Caco-2 (cell line): Measurements from ENCODE around the gene AUTS2. TPM values are rescaled to one million over a fixed set of nuclear protein-coding genes. Genes with fewer than 3 reads are reported as not detected.

Source experiments
- BruUV-seq: library from RNA; stranded (reverse); fragments of 400-500 nt; replicated peaks from 2 replicates; lab custom pipeline; 2021; lab: Mats Ljungman, UMichigan
- CTCF ChIA-PET: fragments of 300-600 bp; sonication (Branson Sonifier 250); formaldehyde crosslinking; loops from one replicate; lab custom pipeline; 2022; ENCODE audit warnings: antibody characterized with exemption; lab: Charles Lee
- POLR2A ChIA-PET: fragments of 300-600 bp; sonication (Branson Sonifier 250); formaldehyde crosslinking; loops from one replicate; lab custom pipeline; 2022; ENCODE audit warnings: antibody characterized with exemption; lab: Charles Lee
- DNase-seq, 2 experiments: peaks; one replicate each; pipeline versions ENCODE4 v3.0.0 to v3.0.0-alpha.2; 2020 to 2022
- H3K27me3 ChIP-seq: replicated peaks from 2 replicates; pipeline ENCODE4 v1.6.0; 2011; ENCODE audit warnings: low read length; ENCODE audit not compliant: control insufficient read depth, insufficient read depth
- H3K36me3 ChIP-seq: 2 replicates; pipeline ENCODE4 v1.5.1; 2011; ENCODE audit warnings: low read length; ENCODE audit not compliant: control insufficient read depth, insufficient read depth
- H3K4me1 ChIP-seq: fragments of 250-450 bp; sonication (Bioruptor Pico); 2 replicates; pipeline ENCODE4 v1.5.1; 2020; ENCODE audit warnings: mild to moderate bottlenecking
- H3K4me3 ChIP-seq: 2 replicates; pipeline ENCODE4 v1.5.1; 2011; ENCODE audit warnings: low read depth, mild to moderate bottlenecking, control low read depth, low read length
- H3K9me3 ChIP-seq: fragments of 250-450 bp; sonication (Bioruptor Pico); 2 replicates; pipeline ENCODE4 v1.5.1; 2020; ENCODE audit warnings: mild to moderate bottlenecking, moderate library complexity
- H3K27ac Mint-ChIP-seq: one replicate; pipeline ENCODE4 v1.8.0; 2022; ENCODE audit warnings: mixed read lengths; ENCODE audit not compliant: unreplicated experiment
- H3K27me3 Mint-ChIP-seq: one replicate; pipeline ENCODE4 v1.8.0; 2022; ENCODE audit warnings: mixed read lengths; ENCODE audit not compliant: insufficient read depth, unreplicated experiment
- H3K36me3 Mint-ChIP-seq: one replicate; pipeline ENCODE4 v1.8.0; 2022; ENCODE audit warnings: mild to moderate bottlenecking, mixed read lengths; ENCODE audit not compliant: insufficient read depth, unreplicated experiment
- H3K4me1 Mint-ChIP-seq: one replicate; pipeline ENCODE4 v1.8.0; 2022; ENCODE audit warnings: low read depth, mixed read lengths; ENCODE audit not compliant: unreplicated experiment
- H3K4me3 Mint-ChIP-seq: one replicate; pipeline ENCODE4 v1.8.0; 2022; ENCODE audit warnings: mild to moderate bottlenecking, moderate library complexity, mixed read lengths; ENCODE audit not compliant: unreplicated experiment
- H3K9me3 Mint-ChIP-seq: one replicate; pipeline ENCODE4 v1.8.0; 2022; ENCODE audit warnings: mixed read lengths; ENCODE audit not compliant: unreplicated experiment
- CTCF ChIP-seq, 2 experiments: fragments of 200-600 bp in 1 of 2; IDR thresholded peaks; 1 replicate in 1 of 2; 2 replicates in 1 of 2; pipeline versions ENCODE4 v1.5.1 to v1.8.0; 2011 to 2022; ENCODE audit warnings: antibody characterized with exemption in 1 of 2, control low read depth in 1 of 2, inconsistent platforms in 1 of 2, low read depth in 1 of 2, low read length in 1 of 2, mild to moderate bottlenecking in 1 of 2, moderate library complexity in 1 of 2; ENCODE audit not compliant: insufficient read depth in 1 of 2, severe bottlenecking in 1 of 2, unreplicated experiment in 1 of 2
- intact Hi-C: fragments of 100-400 bp; cut with micrococcal nuclease; formaldehyde crosslinking; loops from one replicate; pipeline ENCODE4 v1.10.0; 2022; ENCODE audit not compliant: unreplicated experiment
- total RNA-seq: library from RNA; stranded (reverse); gene quantifications from 2 replicates; pipeline ENCODE4 v1.2.3, GENCODE V29; 2022

AUTS2 gene
- total RNA-seq, 1 experiment from 2014 or later = 37.1 TPM

GRCh38 chr7:70377957-70378356 lies 779.7 kb downstream of the AUTS2 start:
- Histone ChIP-seq H3K9me3 (peaks cover 6% of the 10 kb centered on the region; the same call in 1 of the 2 replicates), H3K36me3 (no peaks in the 10 kb centered on the region), H3K27me3 (no peaks in the 10 kb centered on the region), H3K4me3 (no peak overlapping the region), H3K4me1 (no peaks in the 10 kb centered on the region)
- no TSS peak for BruUV-seq
- no peak for DNase-seq
- no peaks in the 10 kb centered on the region for H3K4me1 Mint-ChIP-seq
- no peaks in the 10 kb centered on the region for H3K9me3 Mint-ChIP-seq
- peaks cover 6% of the 10 kb centered on the region for H3K27me3 Mint-ChIP-seq
- TF ChIP-seq CTCF (IDR thresholded peaks at IDR 0.05; ENCODE audit: insufficient read depth in 1 of 2, low read depth in 1 of 2, low read length in 1 of 2, severe bottlenecking in 1 of 2, unreplicated experiment in 1 of 2) = no peak
- H3K4me3 Mint-ChIP-seq = no peak overlapping the region
- H3K36me3 Mint-ChIP-seq = no peaks in the 10 kb centered on the region
- ChIA-PET POLR2A (no interaction called here), CTCF (no interaction called here)
- H3K27ac Mint-ChIP-seq = no peak overlapping the region
- intact Hi-C loops = no loop called here

- TF ChIP-seq CTCF (IDR thresholded peaks at IDR 0.05; ENCODE audit: insufficient read depth in 1 of 2, low read depth in 1 of 2, low read length in 1 of 2, severe bottlenecking in 1 of 2, unreplicated experiment in 1 of 2) = no peak
- intact Hi-C loops = no loop called here
- Mint-ChIP-seq H3K4me3 (no peak overlapping the region), H3K36me3 (no peaks in the 10 kb centered on the region), H3K27ac (no peak overlapping the region), H3K27me3 (peaks cover 6% of the 10 kb centered on the region), H3K9me3 (no peaks in the 10 kb centered on the region), H3K4me1 (no peaks in the 10 kb centered on the region)
- no TSS peak for BruUV-seq
- Histone ChIP-seq H3K4me1 (no peaks in the 10 kb centered on the region), H3K9me3 (peaks cover 6% of the 10 kb centered on the region; the same call in 1 of the 2 replicates), H3K27me3 (no peaks in the 10 kb centered on the region), H3K36me3 (no peaks in the 10 kb centered on the region), H3K4me3 (no peak overlapping the region)
- no peak for DNase-seq
- CTCF ChIA-PET = no interaction called here
- POLR2A ChIA-PET = no interaction called here
Observed at GRCh38 chr7:70379210-70379609, 780.9 kb downstream of the AUTS2 start.

- Mint-ChIP-seq H3K36me3 (no peaks in the 10 kb centered on the region), H3K9me3 (no peaks in the 10 kb centered on the region), H3K4me1 (no peaks in the 10 kb centered on the region), H3K27me3 (peaks cover 6% of the 10 kb centered on the region), H3K4me3 (no peak overlapping the region), H3K27ac (no peak overlapping the region)
- intact Hi-C loops = no loop called here
- BruUV-seq = no TSS peak
- POLR2A ChIA-PET = no interaction called here
- Histone ChIP-seq H3K27me3 (no peaks in the 10 kb centered on the region), H3K9me3 (peaks cover 6% of the 10 kb centered on the region; the same call in 1 of the 2 replicates), H3K36me3 (no peaks in the 10 kb centered on the region), H3K4me1 (no peaks in the 10 kb centered on the region), H3K4me3 (no peak overlapping the region)
- CTCF ChIA-PET = no interaction called here
- no peak for TF ChIP-seq CTCF (IDR thresholded peaks at IDR 0.05; ENCODE audit: insufficient read depth in 1 of 2, low read depth in 1 of 2, low read length in 1 of 2, severe bottlenecking in 1 of 2, unreplicated experiment in 1 of 2)
- no peak for DNase-seq
Observed at GRCh38 chr7:70380421-70381015, 782.2 kb downstream of the AUTS2 start.
